Myocyte (in vitro differentiated cells): ENCODE measurements around the gene TMEM101. TPM values are rescaled to one million over a fixed set of nuclear protein-coding genes. Genes with fewer than 3 reads are reported as not detected.
A peak's percentile ranks its signal among the peaks of the same experiment; 100 is the strongest.
"Not testable (repeated sequence)": the region's sequence is repeated elsewhere in the genome, so short reads cannot be mapped to it uniquely, and the experiment has no call there.

Experiments
- DNase-seq: peaks from one replicate; pipeline ENCODE4 v3.0.0-alpha.2; 2012; ENCODE audit warnings: low read depth
- polyA plus RNA-seq: library from polyadenylated mRNA; unstranded; fragments of >200 nt; gene quantifications from one replicate; pipeline ENCODE4 v1.2.1, GENCODE V29; 2012; ENCODE audit warnings: missing spikeins
- total RNA-seq: library from RNA; depleted of rRNA; stranded (reverse); fragments of >200 nt; gene quantifications from 2 replicates; pipeline ENCODE4 v1.2.3, GENCODE V29; 2014

The TMEM101 gene
- total RNA-seq, result 36.8 and 40.6 TPM in 2 replicates
- polyA plus RNA-seq, result 27.1 TPM

GRCh38 chr17:44014437-44015172 lies at the start of gene TMEM101:
TSS of gene TMEM101 (minus strand) at chr17:44014963. CDS start at chr17:44014952, 11 bp downstream.
- peak; percentile 94 for DNase-seq

GRCh38 chr17:44063704-44064639 lies 49.2 kb upstream of the TMEM101 start:
- no peak for DNase-seq

GRCh38 chr17:44062871-44063270 lies 48.1 kb upstream of the TMEM101 start:
- DNase-seq, result no peak

- DNase-seq, result no peak
These were observed 46.7 kb upstream of the TMEM101 start for GRCh38 chr17:44061446-44061845.

DNA sequence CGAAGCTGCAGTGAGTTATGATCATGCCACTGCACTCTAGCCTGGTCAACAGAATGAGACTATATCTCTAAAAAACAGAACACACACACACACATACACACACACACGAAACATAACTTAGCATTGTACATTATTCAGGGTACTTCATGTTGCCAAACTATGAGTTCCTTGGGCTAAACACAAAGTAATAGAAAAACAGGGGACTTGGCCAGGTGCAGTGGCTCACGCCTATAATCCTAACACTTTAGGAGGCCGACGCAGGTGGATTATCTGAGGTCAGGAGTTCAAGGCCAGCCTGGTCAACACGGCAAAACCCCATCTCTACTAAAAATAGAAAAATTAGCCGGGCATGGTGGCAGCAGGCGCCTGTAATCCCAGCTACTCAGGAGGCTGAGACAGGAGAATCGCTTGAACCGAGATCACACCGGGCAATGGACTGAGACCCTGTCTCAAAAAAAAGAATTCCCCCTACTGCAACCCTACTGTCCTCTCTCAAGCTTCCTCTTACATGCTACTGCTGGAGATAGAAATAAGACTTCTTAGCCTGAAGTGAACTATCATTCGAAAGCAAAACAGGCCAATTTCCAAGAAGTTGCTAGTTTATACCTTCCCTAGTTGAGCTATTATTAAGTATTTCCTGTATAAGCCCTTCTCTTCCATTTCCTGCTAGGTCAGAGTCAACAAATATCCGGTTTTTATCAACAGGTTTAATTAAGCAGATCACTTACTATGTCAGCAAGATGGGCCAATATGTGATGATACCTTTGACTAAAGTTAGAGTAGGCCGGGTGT lies 44.5 kb upstream of the TMEM101 start:
- DNase-seq, result no peak

- no peak for DNase-seq
These were observed 38.5 kb upstream of the TMEM101 start for GRCh38 chr17:44053125-44053872.

- peak; percentile 99 for DNase-seq
These were observed 34.7 kb upstream of the TMEM101 start for GRCh38 chr17:44049294-44050060.

DNA sequence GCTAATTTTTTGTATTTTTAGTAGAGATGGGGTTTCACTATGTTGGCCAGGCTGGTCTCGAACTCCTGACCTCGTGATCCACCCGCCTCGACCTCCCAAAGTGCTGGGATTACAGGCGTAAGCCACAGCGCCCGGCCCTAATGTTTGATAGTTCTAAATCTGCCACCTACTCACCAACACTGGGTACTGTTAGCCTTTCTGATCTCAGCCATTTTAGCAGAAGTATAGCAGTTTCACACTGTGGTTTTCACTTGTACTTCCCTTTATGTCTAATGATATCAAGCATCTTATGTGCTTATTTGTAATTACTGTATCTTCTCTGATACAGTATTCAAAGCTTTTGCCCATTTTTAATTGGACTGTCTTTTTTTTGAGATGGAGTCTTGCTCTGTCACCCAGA lies 32.1 kb upstream of the TMEM101 start:
- DNase-seq, result not testable (repeated sequence)

DNA sequence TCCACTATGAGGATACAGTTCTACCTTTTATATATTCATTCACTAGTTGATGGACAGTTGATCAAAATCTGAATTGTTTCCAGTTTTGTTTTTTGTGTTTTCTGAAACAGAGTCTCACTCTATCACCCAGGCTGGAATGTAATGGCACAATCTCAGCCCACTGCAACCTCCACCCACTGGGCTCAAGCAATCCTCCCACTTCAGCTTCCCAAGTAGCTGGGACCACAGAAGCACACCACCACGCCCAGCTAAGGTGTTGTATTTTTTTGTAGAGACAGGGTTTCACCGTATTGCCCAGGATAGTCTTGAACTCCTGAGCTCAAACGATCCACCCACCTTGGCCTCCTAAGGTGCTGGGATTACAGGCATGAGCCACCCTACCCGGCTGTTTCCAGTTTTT lies 30.7 kb upstream of the TMEM101 start:
- DNase-seq, result no peak

GRCh38 chr17:44044071-44044470 lies 29.3 kb upstream of the TMEM101 start:
- DNase-seq, result no peak

DNA sequence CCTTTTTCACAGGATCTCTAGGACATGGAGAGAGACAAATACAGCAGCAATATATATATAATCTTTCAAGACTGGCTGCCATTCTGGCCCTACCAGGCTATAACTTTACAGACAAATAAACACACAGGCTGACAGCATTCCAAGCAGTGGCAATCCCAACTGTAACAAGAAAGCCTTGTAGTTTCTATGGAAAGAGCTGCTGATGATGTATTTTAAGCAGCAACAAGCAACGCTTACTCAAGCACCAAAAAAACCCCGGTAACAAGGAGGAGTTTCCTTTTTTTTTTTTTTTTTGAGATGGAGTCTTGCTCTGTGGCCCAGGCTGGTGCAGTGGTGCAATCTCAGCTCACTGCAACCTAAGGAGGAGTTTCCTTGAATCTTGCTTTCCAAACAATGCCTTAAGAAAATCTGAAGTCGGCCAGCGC lies 28.5 kb upstream of the TMEM101 start:
- no peak for DNase-seq

- DNase-seq, result no peak
These were observed 25.3 kb upstream of the TMEM101 start for GRCh38 chr17:44039829-44040635.

GRCh38 chr17:44038604-44039011 lies 23.8 kb upstream of the TMEM101 start:
- peak; percentile 85 for DNase-seq

- peak; percentile 29 for DNase-seq
These were observed 22.7 kb upstream of the TMEM101 start for GRCh38 chr17:44037471-44037870.

- DNase-seq, result not testable (repeated sequence)
These were observed 19.9 kb upstream of the TMEM101 start for GRCh38 chr17:44034688-44035087.

- no peak for DNase-seq
These were observed 19.2 kb upstream of the TMEM101 start for GRCh38 chr17:44033861-44034408.

GRCh38 chr17:44030482-44030881 lies 15.7 kb upstream of the TMEM101 start:
- peak; percentile 58 for DNase-seq

DNA sequence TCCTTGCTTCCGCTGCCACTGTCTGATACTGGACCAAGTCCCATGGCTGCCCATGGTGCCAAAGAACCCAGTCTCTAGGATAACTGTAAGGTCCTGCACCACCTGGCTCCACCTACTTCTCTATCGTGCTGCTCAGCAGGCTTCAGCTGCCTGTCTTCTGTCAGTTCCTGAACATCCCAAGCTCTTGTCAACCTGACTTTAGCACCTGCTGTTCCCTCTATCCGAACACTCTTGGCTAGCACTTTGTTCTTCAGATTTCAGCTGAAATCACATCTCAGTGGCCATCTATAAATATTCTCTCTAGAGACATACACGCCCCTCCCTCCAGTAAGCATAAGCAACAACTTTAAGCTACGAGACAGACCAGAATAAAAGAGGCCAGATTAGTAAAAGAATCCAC lies 15.0 kb upstream of the TMEM101 start:
- DNase-seq, result peak; percentile 19

- peak; percentile 49 for DNase-seq
These were observed 10.1 kb upstream of the TMEM101 start for GRCh38 chr17:44024853-44025252.
